ENCODE data around the gene FIGNL2. TPM values are rescaled to one million over a fixed set of nuclear protein-coding genes. Genes with fewer than 3 reads are reported as not detected.

FIGNL2 gene
- total RNA-seq, 6 donors from 2014 or later = 0.22 to 1.5 (median 0.39) TPM; not detected in 1

- no peaks in the 10 kb centered on the region for H3K36me3 ChIP-seq
These were observed 18.9 kb downstream of the FIGNL2 start for GRCh38 chr12:51829641-51830040.

GRCh38 chr12:51829011-51829481, 19.5 kb downstream of the FIGNL2 start:
- TF ChIP-seq CTCF (IDR thresholded peaks at IDR 0.05) = no peak
- TF ChIP-seq EP300 (IDR thresholded peaks at IDR 0.05) = no peak
- TF ChIP-seq POLR2AphosphoS5 (IDR thresholded peaks at IDR 0.05) = no peak
- no peak for TF ChIP-seq POLR2A (IDR thresholded peaks at IDR 0.05)
- no peak overlapping the region for H3K4me3 ChIP-seq
- ATAC-seq (ENCODE audit: low FRiP score in 2 of 2) = no peak
- H3K9me3 ChIP-seq = no peaks in the 10 kb centered on the region
- no peak overlapping the region for H3K27ac ChIP-seq
- WGBS, 2 donors = 67 to 90% methylated on average over 5 of the region's 5 CpGs
- DNase-seq = no peak
- no peaks in the 10 kb centered on the region for H3K27me3 ChIP-seq
- peaks cover 8 to 26% (median 11%) of the 10 kb centered on the region in 4 donors for H3K4me1 ChIP-seq
- H3K36me3 ChIP-seq = no peaks in the 10 kb centered on the region

More at GRCh38 chr12:51829641-51830040, 18.9 kb downstream of the FIGNL2 start:
- Histone ChIP-seq H3K4me3 (no peak overlapping the region), H3K27me3 (no peaks in the 10 kb centered on the region), H3K4me1 (peaks cover 8 to 26% (median 11%) of the 10 kb centered on the region in 4 donors), H3K9me3 (no peaks in the 10 kb centered on the region), H3K27ac (no peak overlapping the region)
- TF ChIP-seq EP300 (IDR thresholded peaks at IDR 0.05) (no peak), POLR2AphosphoS5 (IDR thresholded peaks at IDR 0.05) (no peak), CTCF (IDR thresholded peaks at IDR 0.05) (no peak), POLR2A (IDR thresholded peaks at IDR 0.05) (no peak)
- WGBS, 2 donors = 93 to 95% methylated on average over 1 of the region's 1 CpG
- no peak for DNase-seq
- no peak for ATAC-seq (ENCODE audit: low FRiP score in 2 of 2)

GRCh38 chr12:51827925-51828818, 20.3 kb downstream of the FIGNL2 start:
- TF ChIP-seq EP300 (IDR thresholded peaks at IDR 0.05) (no peak), POLR2A (IDR thresholded peaks at IDR 0.05) (no peak), CTCF (IDR thresholded peaks at IDR 0.05) (no peak), POLR2AphosphoS5 (IDR thresholded peaks at IDR 0.05) (no peak)
- ATAC-seq (ENCODE audit: low FRiP score in 2 of 2) (peak; percentile 32 to 79), DNase-seq (peak in 1 of 2 donors; percentile 81)
- Histone ChIP-seq H3K27ac (peak overlapping the region in 1 of 4 donors; percentile 33), H3K27me3 (no peaks in the 10 kb centered on the region), H3K4me3 (no peak overlapping the region), H3K9me3 (no peaks in the 10 kb centered on the region), H3K4me1 (peaks cover 8 to 26% (median 11%) of the 10 kb centered on the region in 4 donors), H3K36me3 (no peaks in the 10 kb centered on the region)
- WGBS, 2 donors = 40 to 49% methylated on average over 8 to 11 of the region's 11 CpGs

DNA sequence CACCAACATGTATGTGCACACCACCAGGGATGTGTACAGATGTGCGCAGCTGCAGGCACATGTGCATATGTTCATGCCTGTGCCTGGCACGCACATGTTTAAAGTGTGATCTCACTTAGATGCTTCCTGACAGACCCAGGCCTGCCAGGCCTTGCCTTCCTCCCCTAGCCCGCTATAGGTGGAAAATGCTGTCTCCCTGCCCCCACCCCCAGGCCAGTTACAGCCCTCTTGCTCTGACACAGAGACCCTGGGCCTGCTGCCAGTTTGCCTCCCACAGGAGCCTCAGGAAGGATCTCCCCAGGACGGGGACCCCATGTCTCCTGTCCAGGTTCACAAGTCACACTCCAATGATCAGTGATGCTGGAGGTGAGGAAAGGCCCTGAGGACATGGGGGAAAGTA, 21.6 kb downstream of the FIGNL2 start:
- DNase-seq (no peak), ATAC-seq (ENCODE audit: low FRiP score in 2 of 2) (no peak)
- 76 to 82% methylated on average over 4 of the region's 4 CpGs for WGBS, 2 donors
- Histone ChIP-seq H3K4me3 (no peak overlapping the region), H3K4me1 (peaks cover 0 to 17% (median 10%) of the 10 kb centered on the region in 4 donors), H3K9me3 (no peaks in the 10 kb centered on the region), H3K27me3 (peaks cover 0 to 3% (median 1%) of the 10 kb centered on the region in 4 donors), H3K36me3 (no peaks in the 10 kb centered on the region), H3K27ac (no peak overlapping the region)
- TF ChIP-seq POLR2AphosphoS5 (IDR thresholded peaks at IDR 0.05) (no peak), EP300 (IDR thresholded peaks at IDR 0.05) (no peak), CTCF (IDR thresholded peaks at IDR 0.05) (no peak), POLR2A (IDR thresholded peaks at IDR 0.05) (no peak)

Data from upper lobe of left lung (tissue), 6 donors.